Spleen (tissue), 11 donors: ENCODE results near the gene TEKT5. TPM values are rescaled to one million over a fixed set of nuclear protein-coding genes. Genes with fewer than 3 reads are reported as not detected.
"Not testable (repeated sequence)": the region's sequence is repeated elsewhere in the genome, so short reads cannot be mapped to it uniquely, and the experiment has no call there.

Experiments used
- DNase-seq: peaks from one replicate; pipeline ENCODE4 v3.0.0-alpha.2; 2020
- H3K27ac ChIP-seq, 8 donors: fragments of 200-600 bp; sonication (generic) in 7 of 8; 1 replicate in 4 of 8; 2 replicates in 4 of 8; pipeline versions ENCODE4 v1.5.0 to v1.8.0; 2016 to 2021; ENCODE audit warnings: inconsistent platforms in 4 of 8, mild to moderate bottlenecking in 4 of 8, moderate library complexity in 1 of 8
- H3K27me3 ChIP-seq, 7 donors: fragments of 200-600 bp; sonication (generic) in 6 of 7; replicated peaks in 1 of 7; 1 replicate in 4 of 7; 2 replicates in 3 of 7; pipeline versions ENCODE4 v1.5.0 to v1.8.0; 2016 to 2021; ENCODE audit warnings: inconsistent platforms in 3 of 7, mild to moderate bottlenecking in 1 of 7
- H3K36me3 ChIP-seq, 6 donors: fragments of 200-600 bp; sonication (generic) in 5 of 6; 1 replicate in 4 of 6; 2 replicates in 2 of 6; pipeline versions ENCODE4 v1.5.0 to v1.8.0; 2016 to 2021; ENCODE audit warnings: inconsistent platforms in 2 of 6
- H3K4me1 ChIP-seq, 6 donors: fragments of 200-600 bp; sonication (generic) in 5 of 6; 1 replicate in 3 of 6; 2 replicates in 3 of 6; pipeline versions ENCODE4 v1.5.0 to v1.8.0; 2016 to 2021; ENCODE audit warnings: inconsistent platforms in 3 of 6
- H3K4me3 ChIP-seq, 8 donors: fragments of 200-600 bp; sonication (generic) in 7 of 8; 1 replicate in 4 of 8; 2 replicates in 4 of 8; pipeline versions ENCODE4 v1.5.0 to v1.8.0; 2016 to 2021; ENCODE audit warnings: inconsistent platforms in 4 of 8, mild to moderate bottlenecking in 4 of 8, moderate library complexity in 2 of 8
- H3K9me3 ChIP-seq, 8 donors: fragments of 200-600 bp; sonication (generic) in 7 of 8; 1 replicate in 4 of 8; 2 replicates in 4 of 8; pipeline versions ENCODE4 v1.5.0 to v1.8.0; 2016 to 2021; ENCODE audit warnings: inconsistent platforms in 4 of 8
- POLR2A ChIP-seq, 3 donors: fragments of 450-650 bp; IDR thresholded peaks; one replicate each; pipeline ENCODE4 v1.5.1; 2017; ENCODE audit warnings: antibody characterized with exemption in 3 of 3, mild to moderate bottlenecking in 1 of 3
- POLR2AphosphoS5 ChIP-seq, 3 donors: sonication (generic); formaldehyde crosslinking; IDR thresholded peaks; one replicate each; pipeline ENCODE4 v1.5.1; 2017; ENCODE audit warnings: antibody characterized with exemption in 3 of 3
- WGBS, 5 donors: extraction: QIAGEN DNeasy Blood & Tissue Kit in 3 of 5; methylation state at CpG; one replicate each; pipeline versions ENCODE4 v1.1.5 to v1.1.7; 2013 to 2018; 5-methylcytosine and 5-hydroxymethylcytosine counted together
- intact Hi-C: fragments of 100-400 bp; cut with DNase I; formaldehyde crosslinking; loops from one replicate; pipeline ENCODE4 v1.15.0; 2023; ENCODE audit warnings: low total_unique reads
- polyA plus RNA-seq, 3 donors: library from polyadenylated mRNA; stranded (reverse); fragments of 200-250 nt; gene quantifications; one replicate each; pipeline ENCODE4 v1.2.1, GENCODE V29; 2013
- total RNA-seq, 7 donors: library from RNA; depleted of rRNA in 3 of 7; stranded (reverse); fragments of >200 nt in 3 of 7; fragmentation: NEBNext Ultra II Directional in 4 of 7; extraction: Animal tissue kit (Norgen Biotek cat#: 25700) in 4 of 7; gene quantifications; one replicate each; pipeline versions ENCODE4 v1.1.0 to v1.2.1, GENCODE V29; 2016 to 2021
- TF ChIP-seq, protein P1 (sequence below), 11 experiments: fragments of 200-600 bp in 7 of 11; fragments of 450-650 bp in 4 of 11; sonication (generic) in 4 of 11; IDR thresholded peaks in 8 of 11; conservative IDR thresholded peaks in 3 of 11; 1 replicate in 7 of 11; 2 replicates in 4 of 11; pipeline versions ENCODE4 v1.4.0 to v1.8.0; 2016 to 2021; ENCODE audit warnings: antibody characterized with exemption in 11 of 11, inconsistent platforms in 4 of 11, mild to moderate bottlenecking in 1 of 11
- donor health status: healthy with polysubstance abuse.
- donor health status: DM: no; HTN: no; CAD: no; lungs with moderate emphysema.
- donor health status: DM: no; HTN: no; CAD: no.
- donor health status: Bipolar disorder and iron deficiency.
- donor health status: healthy.
- donor health status: DM: no; HTN: no; CAD: no.
- donor health status: DM: yes; HTN: yes; CAD: no.

The TEKT5 gene
- total and polyA plus RNA-seq, 10 donors, result 0.17 to 1.5 (median 0.43) TPM; not detected in 3

GRCh38 chr16:10625595-10626357, 69.0 kb downstream of the TEKT5 start:
- WGBS, 5 donors, result 71 to 79% (median 76%) methylated on average over 12 of the region's 12 CpGs
- intact Hi-C loops, result no loop called here
- Histone ChIP-seq H3K4me1 (no peaks in the 10 kb centered on the region), H3K9me3 (no peaks in the 10 kb centered on the region), H3K27ac (no peak overlapping the region), H3K36me3 (no peaks in the 10 kb centered on the region), H3K27me3 (no peaks in the 10 kb centered on the region), H3K4me3 (no peak overlapping the region)
- DNase-seq, result no peak
- TF ChIP-seq, protein P1, sequence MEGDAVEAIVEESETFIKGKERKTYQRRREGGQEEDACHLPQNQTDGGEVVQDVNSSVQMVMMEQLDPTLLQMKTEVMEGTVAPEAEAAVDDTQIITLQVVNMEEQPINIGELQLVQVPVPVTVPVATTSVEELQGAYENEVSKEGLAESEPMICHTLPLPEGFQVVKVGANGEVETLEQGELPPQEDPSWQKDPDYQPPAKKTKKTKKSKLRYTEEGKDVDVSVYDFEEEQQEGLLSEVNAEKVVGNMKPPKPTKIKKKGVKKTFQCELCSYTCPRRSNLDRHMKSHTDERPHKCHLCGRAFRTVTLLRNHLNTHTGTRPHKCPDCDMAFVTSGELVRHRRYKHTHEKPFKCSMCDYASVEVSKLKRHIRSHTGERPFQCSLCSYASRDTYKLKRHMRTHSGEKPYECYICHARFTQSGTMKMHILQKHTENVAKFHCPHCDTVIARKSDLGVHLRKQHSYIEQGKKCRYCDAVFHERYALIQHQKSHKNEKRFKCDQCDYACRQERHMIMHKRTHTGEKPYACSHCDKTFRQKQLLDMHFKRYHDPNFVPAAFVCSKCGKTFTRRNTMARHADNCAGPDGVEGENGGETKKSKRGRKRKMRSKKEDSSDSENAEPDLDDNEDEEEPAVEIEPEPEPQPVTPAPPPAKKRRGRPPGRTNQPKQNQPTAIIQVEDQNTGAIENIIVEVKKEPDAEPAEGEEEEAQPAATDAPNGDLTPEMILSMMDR (IDR thresholded peaks at IDR 0.05 in 8 of 11, conservative IDR thresholded peaks at IDR 0.05 in 3 of 11), result no peak
- TF ChIP-seq POLR2AphosphoS5 (IDR thresholded peaks at IDR 0.05), result no peak
- no peak for TF ChIP-seq POLR2A (IDR thresholded peaks at IDR 0.05)

- no peak for DNase-seq
- 82 to 92% (median 85%) methylated on average over 6 of the region's 6 CpGs for WGBS, 5 donors
- H3K9me3 ChIP-seq, result no peaks in the 10 kb centered on the region
- TF ChIP-seq POLR2A (IDR thresholded peaks at IDR 0.05) (no peak), POLR2AphosphoS5 (IDR thresholded peaks at IDR 0.05) (no peak)
- TF ChIP-seq, protein P1 (IDR thresholded peaks at IDR 0.05 in 8 of 11, conservative IDR thresholded peaks at IDR 0.05 in 3 of 11), result no peak
- H3K36me3 ChIP-seq, result no peaks in the 10 kb centered on the region
- H3K27me3 ChIP-seq, result peaks cover 0 to 12% (median 0%) of the 10 kb centered on the region in 7 donors
- intact Hi-C loops, result no loop called here
- H3K4me3 ChIP-seq, result no peak overlapping the region
- H3K4me1 ChIP-seq, result peaks cover 0 to 3% (median under 1%) of the 10 kb centered on the region in 6 donors
- H3K27ac ChIP-seq, result no peak overlapping the region
Observed at GRCh38 chr16:10624527-10624926, 70.2 kb downstream of the TEKT5 start.

DNA sequence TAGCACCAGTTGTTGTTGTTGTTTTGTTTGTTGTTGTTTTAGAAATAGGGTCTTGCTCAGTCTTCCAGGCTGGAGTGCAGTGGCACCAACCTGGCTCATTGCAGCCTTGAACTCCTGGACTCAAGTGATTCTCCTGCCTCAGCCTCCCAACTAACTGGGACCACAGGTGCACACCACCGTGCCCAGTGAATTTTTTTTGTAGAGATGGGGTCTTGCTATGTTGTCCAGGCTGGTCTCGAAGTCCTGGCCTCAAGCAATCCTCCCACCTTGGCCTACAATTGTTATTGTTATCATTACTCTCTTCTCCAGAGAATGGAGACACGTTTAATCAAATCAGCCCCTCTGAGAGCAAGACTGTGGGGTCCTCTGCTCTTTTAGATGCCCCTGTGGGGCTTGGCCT, 71.7 kb downstream of the TEKT5 start:
- no peak for DNase-seq
- WGBS, 5 donors, result 72 to 83% (median 79%) methylated on average over 3 of the region's 3 CpGs
- Histone ChIP-seq H3K27me3 (peaks cover 0 to 23% (median 0%) of the 10 kb centered on the region in 7 donors), H3K4me3 (no peak overlapping the region), H3K9me3 (no peaks in the 10 kb centered on the region), H3K36me3 (no peaks in the 10 kb centered on the region), H3K4me1 (peaks cover 0 to 15% (median 7%) of the 10 kb centered on the region in 6 donors), H3K27ac (no peak overlapping the region)
- intact Hi-C loops, result no loop called here
- TF ChIP-seq POLR2A (IDR thresholded peaks at IDR 0.05), result no peak
- TF ChIP-seq, protein P1 (IDR thresholded peaks at IDR 0.05 in 8 of 11, conservative IDR thresholded peaks at IDR 0.05 in 3 of 11), result no peak

DNA sequence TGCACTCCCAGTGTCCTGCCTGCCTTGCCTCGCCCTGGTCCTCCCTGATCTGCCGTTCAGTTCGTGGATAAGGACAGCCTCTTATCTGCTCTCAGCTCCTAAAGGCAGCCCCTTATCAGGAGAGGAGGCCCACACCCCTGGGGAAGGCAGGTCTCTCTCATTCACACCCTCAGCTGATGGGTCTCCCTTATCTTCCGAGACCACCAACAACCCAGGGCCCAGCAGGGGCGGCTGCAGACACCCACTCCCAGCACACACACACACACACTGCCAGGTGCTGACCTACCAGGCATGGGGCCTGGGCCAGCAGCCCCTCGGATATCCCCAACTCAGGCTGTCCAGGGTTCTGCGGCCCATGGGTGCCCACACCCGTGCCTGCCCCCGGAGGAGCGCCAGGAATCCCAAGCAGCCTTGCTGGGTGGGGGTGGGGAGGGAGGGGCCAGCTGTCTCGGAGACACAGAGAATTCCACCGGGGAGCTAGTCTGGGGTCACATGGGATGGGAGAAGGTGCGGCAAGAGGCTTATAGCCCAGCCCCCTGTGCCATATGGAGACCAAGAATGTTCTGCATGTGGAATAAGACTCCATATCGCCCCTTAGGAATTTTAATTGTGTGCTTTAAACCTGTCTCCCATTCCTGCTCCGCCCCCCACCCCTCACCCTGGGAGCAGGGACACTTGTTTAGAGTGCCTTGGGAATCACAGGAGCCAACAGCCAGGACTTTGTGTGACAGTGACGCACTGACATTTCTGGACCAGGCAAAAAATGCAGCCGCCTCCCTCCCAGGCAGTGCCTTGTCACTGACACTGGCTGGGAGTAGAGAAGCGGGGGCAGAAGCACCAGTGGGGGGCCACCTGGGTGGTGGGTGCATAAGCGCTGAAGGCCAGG, 72.5 kb downstream of the TEKT5 start:
- no peak overlapping the region for H3K27ac ChIP-seq
- no peaks in the 10 kb centered on the region for H3K36me3 ChIP-seq
- TF ChIP-seq POLR2A (IDR thresholded peaks at IDR 0.05), result no peak
- TF ChIP-seq, protein P1 (IDR thresholded peaks at IDR 0.05 in 8 of 11, conservative IDR thresholded peaks at IDR 0.05 in 3 of 11), result no peak
- TF ChIP-seq POLR2AphosphoS5 (IDR thresholded peaks at IDR 0.05), result no peak
- H3K9me3 ChIP-seq, result no peaks in the 10 kb centered on the region
- no peak for DNase-seq
- intact Hi-C loops, result no loop called here
- no peak overlapping the region for H3K4me3 ChIP-seq
- WGBS, 5 donors, result 81 to 89% (median 88%) methylated on average over 14 to 19 of the region's 19 CpGs
- H3K27me3 ChIP-seq, result peaks cover 0 to 27% (median 0%) of the 10 kb centered on the region in 7 donors
- peaks cover 0 to 22% (median 14%) of the 10 kb centered on the region in 6 donors for H3K4me1 ChIP-seq

DNA sequence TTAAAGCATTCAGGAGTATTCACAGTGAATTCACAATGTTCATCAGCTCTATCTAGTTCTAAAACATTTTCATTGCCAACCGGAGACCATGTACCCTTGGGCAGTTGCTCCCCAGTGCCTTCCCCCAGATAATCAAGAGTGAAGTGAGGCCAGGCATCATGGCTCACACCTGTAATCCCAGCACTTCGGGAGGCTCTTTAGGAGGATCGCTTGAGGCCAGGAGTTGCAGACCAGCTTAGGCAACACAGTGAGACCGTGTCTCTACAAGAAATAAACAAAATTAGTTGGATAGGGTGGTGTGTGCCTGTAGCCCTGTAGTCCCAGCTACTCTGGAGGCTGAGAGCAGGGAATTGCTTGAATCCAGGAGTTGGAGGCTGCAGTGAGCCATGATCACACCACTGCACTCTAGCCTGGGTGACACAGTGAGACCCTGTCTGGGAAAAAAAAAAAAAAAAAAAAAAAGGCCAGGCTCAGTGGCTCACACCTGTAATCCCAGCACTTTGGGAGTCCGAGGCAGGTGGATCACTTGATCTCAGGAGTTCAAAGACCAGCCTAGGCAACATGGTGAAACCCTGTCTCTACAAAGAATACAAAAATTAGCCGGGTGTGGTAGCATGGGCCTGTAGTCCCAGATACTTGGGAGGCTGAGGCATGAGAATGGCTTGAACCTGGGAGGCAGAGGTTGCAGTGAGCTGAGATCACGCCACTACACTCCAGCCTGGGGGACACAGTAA, 73.3 kb downstream of the TEKT5 start:
- WGBS, 5 donors, result 82 to 93% (median 91%) methylated on average over 7 of the region's 7 CpGs
- intact Hi-C loops, H3K36me3 ChIP-seq, H3K9me3 ChIP-seq, H3K4me3 ChIP-seq, DNase-seq, H3K27ac ChIP-seq: not testable (repeated sequence)
- H3K27me3 ChIP-seq, result peaks cover 0 to 30% (median 0%) of the 10 kb centered on the region in 7 donors
- H3K4me1 ChIP-seq, result peaks cover 0 to 31% (median 18%) of the 10 kb centered on the region in 6 donors
